HAP-1 (cell line): ENCODE measurements around the gene CARD16.
"Not testable (repeated sequence)": the region's sequence is repeated elsewhere in the genome, so short reads cannot be mapped to it uniquely, and the experiment has no call there.

ENCODE experiments used
- DNase-seq, 2 experiments: peaks; one replicate each; pipeline ENCODE4 v3.0.0-alpha.2; 2016 to 2020; ENCODE audit warnings: low spot score in 2 of 2
- H3K27me3 ChIP-seq: fragments of 250-450 bp; sonication (Bioruptor Pico); 2 replicates; pipeline ENCODE4 v1.5.1; 2020; ENCODE audit warnings: low read depth, mild to moderate bottlenecking, moderate library complexity
- H3K36me3 ChIP-seq: fragments of 250-450 bp; sonication (Bioruptor Pico); replicated peaks from 2 replicates; pipeline ENCODE4 v1.5.1; 2020; ENCODE audit warnings: mild to moderate bottlenecking
- H3K4me1 ChIP-seq: fragments of 250-450 bp; sonication (Bioruptor Pico); 2 replicates; pipeline ENCODE4 v1.5.1; 2020; ENCODE audit warnings: mild to moderate bottlenecking
- H3K4me3 ChIP-seq: fragments of 250-450 bp; sonication (Bioruptor Pico); 2 replicates; pipeline ENCODE4 v1.5.1; 2020; ENCODE audit warnings: mild to moderate bottlenecking, moderate library complexity
- H3K9me3 ChIP-seq: fragments of 250-450 bp; sonication (Bioruptor Pico); 2 replicates; pipeline ENCODE4 v1.5.1; 2020; ENCODE audit warnings: mild to moderate bottlenecking, moderate library complexity
- in situ Hi-C: fragments of 300-500 bp; cut with MboI; formaldehyde crosslinking; loops from 3 replicates; pipeline ENCODE4 v1.14.3; 2020; ENCODE audit warnings: low sequenced_read_pairs, inconsistent platforms, mixed read lengths

Gene CARD16

GRCh38 chr11:105063245-105063941 is 18.3 kb upstream of the CARD16 start:
- H3K4me3 ChIP-seq, H3K9me3 ChIP-seq, H3K36me3 ChIP-seq, in situ Hi-C loops, H3K27me3 ChIP-seq, DNase-seq, H3K4me1 ChIP-seq: not testable (repeated sequence)

GRCh38 chr11:105057432-105057831 is 12.3 kb upstream of the CARD16 start:
- Histone ChIP-seq H3K4me3 (no peak overlapping the region), H3K27me3 (no peaks in the 10 kb centered on the region), H3K9me3 (no peaks in the 10 kb centered on the region), H3K36me3 (no peaks in the 10 kb centered on the region), H3K4me1 (no peaks in the 10 kb centered on the region)
- DNase-seq, result no peak
- in situ Hi-C loops, result no loop called here

- H3K4me3 ChIP-seq, result no peak overlapping the region
- in situ Hi-C loops, result no loop called here
Observed at GRCh38 chr11:105056446-105056845, 11.3 kb upstream of the CARD16 start.

GRCh38 chr11:105054723-105055493 is 9.8 kb upstream of the CARD16 start:
- H3K4me3 ChIP-seq, result no peak overlapping the region
- H3K9me3 ChIP-seq, result no peaks in the 10 kb centered on the region
- no peak for DNase-seq
- in situ Hi-C loops, result no loop called here
- H3K36me3 ChIP-seq, result no peaks in the 10 kb centered on the region
- no peaks in the 10 kb centered on the region for H3K4me1 ChIP-seq
- no peaks in the 10 kb centered on the region for H3K27me3 ChIP-seq

More at GRCh38 chr11:105056446-105056845, 11.3 kb upstream of the CARD16 start:
- no peak for DNase-seq
- Histone ChIP-seq H3K9me3 (no peaks in the 10 kb centered on the region), H3K27me3 (no peaks in the 10 kb centered on the region), H3K36me3 (no peaks in the 10 kb centered on the region), H3K4me1 (no peaks in the 10 kb centered on the region)

GRCh38 chr11:105052487-105052886 is 7.4 kb upstream of the CARD16 start:
- in situ Hi-C loops, result no loop called here
- no peaks in the 10 kb centered on the region for H3K36me3 ChIP-seq
- H3K9me3 ChIP-seq, result no peaks in the 10 kb centered on the region
- H3K4me3 ChIP-seq, result no peak overlapping the region
- no peaks in the 10 kb centered on the region for H3K4me1 ChIP-seq
- no peaks in the 10 kb centered on the region for H3K27me3 ChIP-seq
- DNase-seq, result no peak

GRCh38 chr11:105051559-105051958 is 6.4 kb upstream of the CARD16 start:
- DNase-seq, result no peak
- Histone ChIP-seq H3K27me3 (no peaks in the 10 kb centered on the region), H3K36me3 (no peaks in the 10 kb centered on the region), H3K4me3 (no peak overlapping the region), H3K9me3 (no peaks in the 10 kb centered on the region), H3K4me1 (no peaks in the 10 kb centered on the region)
- in situ Hi-C loops, result no loop called here

GRCh38 chr11:105049481-105049880 is 4.3 kb upstream of the CARD16 start:
- Histone ChIP-seq H3K36me3 (no peaks in the 10 kb centered on the region), H3K9me3 (no peaks in the 10 kb centered on the region), H3K27me3 (no peaks in the 10 kb centered on the region), H3K4me1 (no peaks in the 10 kb centered on the region), H3K4me3 (no peak overlapping the region)
- in situ Hi-C loops, result no loop called here
- no peak for DNase-seq

- in situ Hi-C loops, result no loop called here
Observed at GRCh38 chr11:105046898-105047579, 1.9 kb upstream of the CARD16 start.

GRCh38 chr11:105045676-105046296 is 651 bp upstream of the CARD16 start:
- H3K27me3 ChIP-seq, result no peaks in the 10 kb centered on the region
- DNase-seq, result no peak
- no peaks in the 10 kb centered on the region for H3K4me1 ChIP-seq
- no peaks in the 10 kb centered on the region for H3K9me3 ChIP-seq
- H3K4me3 ChIP-seq, result no peak overlapping the region
- no peaks in the 10 kb centered on the region for H3K36me3 ChIP-seq
- in situ Hi-C loops, result no loop called here

More at GRCh38 chr11:105046898-105047579, 1.9 kb upstream of the CARD16 start:
- no peaks in the 10 kb centered on the region for H3K27me3 ChIP-seq
- no peaks in the 10 kb centered on the region for H3K36me3 ChIP-seq
- DNase-seq, result no peak
- no peaks in the 10 kb centered on the region for H3K4me1 ChIP-seq
- H3K9me3 ChIP-seq, result no peaks in the 10 kb centered on the region
- no peak overlapping the region for H3K4me3 ChIP-seq

- Histone ChIP-seq H3K9me3 (no peaks in the 10 kb centered on the region), H3K27me3 (no peaks in the 10 kb centered on the region), H3K36me3 (no peaks in the 10 kb centered on the region), H3K4me1 (no peaks in the 10 kb centered on the region), H3K4me3 (no peak overlapping the region)
- in situ Hi-C loops, result no loop called here
- DNase-seq, result no peak
Observed at GRCh38 chr11:105042178-105042577, 3.0 kb downstream of the CARD16 start.

GRCh38 chr11:105040703-105041102 is 4.4 kb downstream of the CARD16 start:
- Histone ChIP-seq H3K27me3 (no peaks in the 10 kb centered on the region), H3K4me1 (no peaks in the 10 kb centered on the region), H3K4me3 (no peak overlapping the region), H3K9me3 (no peaks in the 10 kb centered on the region), H3K36me3 (no peaks in the 10 kb centered on the region)
- in situ Hi-C loops, result no loop called here
- no peak for DNase-seq

- H3K9me3 ChIP-seq, result no peaks in the 10 kb centered on the region
- in situ Hi-C loops, result no loop called here
- H3K4me3 ChIP-seq, result no peak within 1 kb of the TSS
- no peaks in the 10 kb centered on the region for H3K27me3 ChIP-seq
- DNase-seq, result no peak
- no peaks in the 10 kb centered on the region for H3K4me1 ChIP-seq
- no peaks in the 10 kb centered on the region for H3K36me3 ChIP-seq
Observed at GRCh38 chr11:105034813-105035620, 10.1 kb downstream of the CARD16 start, which contains the start of gene CASP1. Gene CASP1 (minus strand): TSS chr11:105035144. CDS start chr11:105035113, 31 bp downstream.

- H3K9me3 ChIP-seq, in situ Hi-C loops, DNase-seq, H3K36me3 ChIP-seq, H3K4me3 ChIP-seq, H3K27me3 ChIP-seq, H3K4me1 ChIP-seq: not testable (repeated sequence)
Observed at GRCh38 chr11:105034388-105034787, 10.7 kb downstream of the CARD16 start.
